Endothelial cell of umbilical vein (primary cell): ENCODE data around the gene MYADM. TPM values are rescaled to one million over a fixed set of nuclear protein-coding genes. Genes with fewer than 3 reads are reported as not detected.

ENCODE experiments used
- BruUV-seq: library from RNA; stranded (reverse); fragments of 400-500 nt; replicated peaks from 2 replicates; lab custom pipeline; 2021; lab: Mats Ljungman, UMichigan
- CTCF ChIA-PET: fragments of 300-600, 350-600 bp; sonication (Branson Sonifier 250); formaldehyde crosslinking; loops from one replicate; lab custom pipeline; 2021; ENCODE audit warnings: antibody characterized with exemption, inconsistent platforms; lab: Charles Lee
- POLR2A ChIA-PET: fragments of 300-600, 350-600 bp; sonication (Branson Sonifier 250); formaldehyde crosslinking; loops from one replicate; lab custom pipeline; 2021; ENCODE audit warnings: antibody characterized with exemption, inconsistent platforms; lab: Charles Lee
- DNase-seq: peaks from one replicate; pipeline ENCODE4 v3.0.0-alpha.2; 2011; ENCODE audit warnings: low read depth, low spot score
- FAIRE-seq: peaks from 2 replicates; lab custom pipeline; 2011; peaks lifted over from hg19 to GRCh38; lab: Jason Lieb, UNC
- H2AFZ ChIP-seq: 2 replicates; pipeline ENCODE4 v1.6.0; 2012; ENCODE audit warnings: low read depth, low read length, control low read depth, inconsistent platforms
- H3K27ac ChIP-seq: 2 replicates; pipeline ENCODE4 v1.5.1; 2011; ENCODE audit warnings: low read depth, mild to moderate bottlenecking, control low read depth, low read length, moderate library complexity; ENCODE audit not compliant: insufficient read depth
- H3K27me3 ChIP-seq, 2 experiments: 2 replicates each; pipeline versions ENCODE4 v1.6.0 to v1.6.1; 2011; ENCODE audit warnings: low read length in 2 of 2, mixed read lengths in 1 of 2; ENCODE audit not compliant: control insufficient read depth in 2 of 2, insufficient read depth in 2 of 2
- H3K36me3 ChIP-seq, 2 experiments: 2 replicates in 1 of 2; 3 replicates in 1 of 2; pipeline ENCODE4 v1.5.1; 2011; ENCODE audit warnings: low read length in 2 of 2, mild to moderate bottlenecking in 1 of 2, moderate library complexity in 1 of 2; ENCODE audit not compliant: control insufficient read depth in 2 of 2, insufficient read depth in 2 of 2; ENCODE audit errors: extremely low read depth in 1 of 2
- H3K4me1 ChIP-seq: 3 replicates; pipeline ENCODE4 v1.5.1; 2011; ENCODE audit warnings: mild to moderate bottlenecking, low read length; ENCODE audit not compliant: control insufficient read depth, insufficient read depth; ENCODE audit errors: extremely low read depth
- H3K4me2 ChIP-seq: 2 replicates; pipeline ENCODE4 v1.6.1; 2011; ENCODE audit warnings: low read length, control low read depth, mixed read lengths; ENCODE audit not compliant: insufficient read depth
- H3K4me3 ChIP-seq, 3 experiments: fragments of 200-600 bp in 1 of 3; sonication (generic), shearing (Covaris generic) in 1 of 3; replicated peaks in 1 of 3; 2 replicates each; pipeline ENCODE4 v1.5.1; 2011 to 2016; ENCODE audit warnings: control low read depth in 3 of 3, low read length in 3 of 3, mild to moderate bottlenecking in 2 of 3, inconsistent platforms in 1 of 3, low read depth in 1 of 3, moderate library complexity in 1 of 3; ENCODE audit not compliant: insufficient read depth in 1 of 3
- H3K79me2 ChIP-seq: 2 replicates; pipeline ENCODE4 v1.6.0; 2012; ENCODE audit warnings: low read length, inconsistent platforms; ENCODE audit not compliant: control insufficient read depth, insufficient read depth
- H3K9ac ChIP-seq: replicated peaks from 2 replicates; pipeline ENCODE3; 2011; ENCODE audit warnings: low read length, control low read depth; ENCODE audit not compliant: insufficient read depth; ENCODE audit errors: extremely low read depth
- H3K9me1 ChIP-seq: replicated peaks from 3 replicates; pipeline ENCODE4 v1.6.0; 2011; ENCODE audit warnings: mild to moderate bottlenecking, low read length; ENCODE audit not compliant: control insufficient read depth, insufficient read depth; ENCODE audit errors: extremely low read depth
- H3K9me3 ChIP-seq: replicated peaks from 2 replicates; pipeline ENCODE4 v1.5.1; 2012; ENCODE audit warnings: low read length, inconsistent platforms; ENCODE audit not compliant: control insufficient read depth, insufficient read depth
- H4K20me1 ChIP-seq: replicated peaks from 2 replicates; pipeline ENCODE3; 2011; ENCODE audit warnings: mild to moderate bottlenecking, low read length; ENCODE audit not compliant: control insufficient read depth, insufficient read depth; ENCODE audit errors: extremely low read depth
- EZH2 ChIP-seq: IDR thresholded peaks from 2 replicates; pipeline ENCODE4 v1.6.1; 2012; ENCODE audit warnings: borderline replicate concordance, low read depth, mild to moderate bottlenecking, moderate library complexity, low read length, inconsistent platforms; ENCODE audit not compliant: severe bottlenecking
- JUN ChIP-seq: IDR thresholded peaks from 2 replicates; pipeline ENCODE4 v1.6.1; 2011; ENCODE audit warnings: borderline replicate concordance, low read depth; ENCODE audit not compliant: insufficient read length, insufficient read depth
- MYC ChIP-seq: IDR thresholded peaks from one replicate; pipeline ENCODE4 v1.6.1; 2011; ENCODE audit warnings: mild to moderate bottlenecking, low read depth, low read length
- POLR2A ChIP-seq: IDR thresholded peaks from 2 replicates; pipeline ENCODE4 v1.6.1; 2012; ENCODE audit warnings: low read depth, mild to moderate bottlenecking, control low read depth, low read length
- POLR2AphosphoS5 ChIP-seq: IDR thresholded peaks from 2 replicates; pipeline ENCODE4 v1.6.1; 2012; ENCODE audit warnings: low read depth, mild to moderate bottlenecking, control low read depth, low read length, moderate library complexity; ENCODE audit not compliant: insufficient read depth
- dilution Hi-C: fragments of 300-500 bp; cut with MboI; formaldehyde crosslinking; loops from one replicate; pipeline ENCODE4 v1.15.0; 2019; ENCODE audit warnings: low sequenced_read_pairs; ENCODE audit not compliant: extremely low pct_ligation_motif_present
- intact Hi-C: fragments of 100-400 bp; cut with micrococcal nuclease; formaldehyde crosslinking; loops from one replicate; pipeline ENCODE4 v1.10.0; 2022
- polyA plus RNA-seq, 4 experiments: library from polyadenylated mRNA; depleted of rRNA in 3 of 4; stranded (reverse) in 3 of 4; unstranded in 1 of 4; fragments of >200 nt; gene quantifications; 2 replicates each; pipeline versions ENCODE4 v1.2.1 to v1.2.3, GENCODE V29; 2011 to 2012; ENCODE audit warnings: missing spikeins in 1 of 4
- total RNA-seq: library from RNA; stranded (reverse); gene quantifications from 2 replicates; pipeline ENCODE4 v1.2.3, GENCODE V29; 2021
- TF ChIP-seq, protein P1 (sequence below), 2 donors: IDR thresholded peaks; 1 replicate in 1 of 2; 2 replicates in 1 of 2; pipeline ENCODE4 v1.5.1; 2011; ENCODE audit warnings: low read length in 2 of 2, mild to moderate bottlenecking in 2 of 2, moderate library complexity in 2 of 2, control low read depth in 1 of 2, inconsistent platforms in 1 of 2, low read depth in 1 of 2; ENCODE audit not compliant: insufficient read depth in 1 of 2; ENCODE audit errors: extremely low read depth in 1 of 2
- TF ChIP-seq, protein P2 (sequence below): IDR thresholded peaks from 2 replicates; pipeline ENCODE4 v1.6.1; 2011; ENCODE audit not compliant: insufficient read depth, insufficient read length

The MYADM gene
- total and polyA plus RNA-seq, 2 donors (not counting 3 experiments of a cell fraction or from before 2014, with no cell fraction given), result 100 to 133 TPM

DNA sequence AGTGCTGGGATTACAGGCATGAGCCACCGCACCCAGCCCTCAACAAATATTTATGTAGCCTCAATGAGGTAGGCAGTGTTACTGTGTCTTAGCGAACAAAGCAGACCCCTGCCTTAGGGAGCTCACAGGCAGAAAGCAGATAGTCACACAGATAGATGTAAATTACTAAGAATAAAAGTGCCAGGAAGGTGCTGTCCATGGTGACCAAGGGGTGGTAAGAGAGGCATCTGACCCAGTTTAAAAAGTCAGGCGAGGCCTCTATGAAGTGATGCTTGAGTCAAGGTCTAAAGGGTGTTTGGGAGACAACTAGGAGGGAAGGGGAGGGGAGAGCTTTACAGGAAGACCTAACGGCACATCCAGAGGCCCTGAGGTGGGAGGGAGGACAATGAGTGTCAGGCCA, 29.0 kb downstream of the MYADM start:
- TF ChIP-seq, protein P1, sequence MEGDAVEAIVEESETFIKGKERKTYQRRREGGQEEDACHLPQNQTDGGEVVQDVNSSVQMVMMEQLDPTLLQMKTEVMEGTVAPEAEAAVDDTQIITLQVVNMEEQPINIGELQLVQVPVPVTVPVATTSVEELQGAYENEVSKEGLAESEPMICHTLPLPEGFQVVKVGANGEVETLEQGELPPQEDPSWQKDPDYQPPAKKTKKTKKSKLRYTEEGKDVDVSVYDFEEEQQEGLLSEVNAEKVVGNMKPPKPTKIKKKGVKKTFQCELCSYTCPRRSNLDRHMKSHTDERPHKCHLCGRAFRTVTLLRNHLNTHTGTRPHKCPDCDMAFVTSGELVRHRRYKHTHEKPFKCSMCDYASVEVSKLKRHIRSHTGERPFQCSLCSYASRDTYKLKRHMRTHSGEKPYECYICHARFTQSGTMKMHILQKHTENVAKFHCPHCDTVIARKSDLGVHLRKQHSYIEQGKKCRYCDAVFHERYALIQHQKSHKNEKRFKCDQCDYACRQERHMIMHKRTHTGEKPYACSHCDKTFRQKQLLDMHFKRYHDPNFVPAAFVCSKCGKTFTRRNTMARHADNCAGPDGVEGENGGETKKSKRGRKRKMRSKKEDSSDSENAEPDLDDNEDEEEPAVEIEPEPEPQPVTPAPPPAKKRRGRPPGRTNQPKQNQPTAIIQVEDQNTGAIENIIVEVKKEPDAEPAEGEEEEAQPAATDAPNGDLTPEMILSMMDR (IDR thresholded peaks at IDR 0.05; ENCODE audit: extremely low read depth in 1 of 2, insufficient read depth in 1 of 2, low read depth in 1 of 2, low read length in 2 of 2), result no peak
- no peak for TF ChIP-seq POLR2AphosphoS5
- no peak for TF ChIP-seq POLR2A
- Histone ChIP-seq H4K20me1 (no peaks in the 10 kb centered on the region), H3K9me1 (no peaks in the 10 kb centered on the region), H2AFZ (no peak overlapping the region), H3K4me1 (no peaks in the 10 kb centered on the region), H3K4me3 (no peak overlapping the region), H3K36me3 (no peaks in the 10 kb centered on the region), H3K9me3 (no peaks in the 10 kb centered on the region), H3K79me2 (no peaks in the 10 kb centered on the region), H3K4me2 (no peak overlapping the region), H3K27me3 (peaks cover 4 to 12% of the 10 kb centered on the region in 2 experiments), H3K27ac (no peak overlapping the region), H3K9ac (no peak overlapping the region)
- ChIA-PET CTCF (interaction anchor here (0.6 to 2.2 kb wide), 2 partner anchors 127 to 166 kb away, joined by 3 to 8 read pairs; no protein-coding TSS in a partner anchor), POLR2A (no interaction called here)
- dilution Hi-C loops (no loop called here), intact Hi-C loops (no loop called here)
- BruUV-seq, result no TSS peak
- FAIRE-seq (no peak), DNase-seq (no peak)

DNA sequence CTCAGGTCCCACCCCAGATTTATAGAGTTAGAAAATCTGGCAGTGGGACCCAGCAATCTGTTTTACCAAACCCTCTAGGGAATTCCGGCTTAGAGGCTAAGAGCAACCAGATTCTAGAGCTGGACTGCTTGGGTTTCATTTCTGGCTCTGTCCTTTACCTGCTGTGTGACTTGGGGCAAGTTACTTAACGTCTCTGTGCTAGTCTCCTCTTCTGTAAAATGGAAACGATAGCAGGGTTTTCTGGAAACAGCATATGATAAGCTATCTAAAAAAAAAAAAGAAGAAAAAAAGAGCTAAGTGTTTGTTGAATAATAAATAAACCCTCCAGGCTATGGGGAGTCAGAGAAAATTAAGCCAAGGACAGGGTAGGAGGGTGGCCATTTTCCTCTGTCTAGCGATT, 29.8 kb downstream of the MYADM start:
- no peak for FAIRE-seq
- no peak overlapping the region for H2AFZ ChIP-seq
- ChIA-PET POLR2A (no interaction called here), CTCF (interaction anchor here (0.8 to 2.2 kb wide), 3 partner anchors 38 to 132 kb away, joined by 3 to 8 read pairs (median 5); no protein-coding TSS in a partner anchor)
- no peak overlapping the region for H3K27ac ChIP-seq
- H3K4me1 ChIP-seq, result no peaks in the 10 kb centered on the region
- intact Hi-C loops, result no loop called here
- no peak overlapping the region for H3K4me3 ChIP-seq
- TF ChIP-seq JUN, result no peak
- TF ChIP-seq MYC, result no peak
- TF ChIP-seq, protein P2, sequence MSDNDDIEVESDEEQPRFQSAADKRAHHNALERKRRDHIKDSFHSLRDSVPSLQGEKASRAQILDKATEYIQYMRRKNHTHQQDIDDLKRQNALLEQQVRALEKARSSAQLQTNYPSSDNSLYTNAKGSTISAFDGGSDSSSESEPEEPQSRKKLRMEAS, result no peak
- TF ChIP-seq POLR2A, result no peak
- TF ChIP-seq EZH2, result no peak
- TF ChIP-seq POLR2AphosphoS5, result no peak
- no TSS peak for BruUV-seq
- no peak overlapping the region for H3K9ac ChIP-seq
- H3K27me3 ChIP-seq, result peaks cover 4 to 12% of the 10 kb centered on the region in 2 experiments
- no peaks in the 10 kb centered on the region for H3K9me3 ChIP-seq
- dilution Hi-C loops, result no loop called here
- H3K36me3 ChIP-seq, result no peaks in the 10 kb centered on the region
- H3K79me2 ChIP-seq, result no peaks in the 10 kb centered on the region
- H3K9me1 ChIP-seq, result no peaks in the 10 kb centered on the region
- no peak for DNase-seq
- no peak overlapping the region for H3K4me2 ChIP-seq
- no peaks in the 10 kb centered on the region for H4K20me1 ChIP-seq
